Measurements from ENCODE around the gene NDUFS1. TPM values are rescaled to one million over a fixed set of nuclear protein-coding genes. Genes with fewer than 3 reads are reported as not detected.

NDUFS1 gene
- total and polyA plus RNA-seq, 10 of the 15 experiments (the other 5 are each of a cell fraction or from before 2014, with no cell fraction given) = 62.6 to 108 (median 90.4) TPM

DNA sequence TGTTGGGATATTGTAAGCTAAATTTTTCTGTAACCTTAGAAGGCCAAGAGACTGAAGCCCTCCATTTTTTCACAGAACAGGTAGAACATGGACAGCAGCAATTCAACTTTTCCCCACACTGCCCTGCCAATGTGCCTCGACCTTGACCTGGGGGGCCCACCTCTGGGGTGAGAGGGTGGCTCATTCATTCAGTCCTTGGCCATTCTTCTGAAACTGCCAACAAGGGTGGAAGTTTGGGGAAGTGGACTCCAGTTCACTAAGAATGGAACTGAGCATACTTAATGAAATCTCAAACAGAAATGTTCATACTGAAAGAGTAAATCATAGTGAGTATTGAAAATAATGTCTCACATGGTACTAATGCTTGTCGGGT lies 1.5 kb upstream of the NDUFS1 start:
- WGBS (ENCODE audit: insufficient coverage, insufficient replicate concordance, low lambda C conversion rate, missing lambda C conversion rate) = 2% methylated on average over 2 of the region's 2 CpGs
- BruUV-seq (replicated peaks) = no TSS peak

More for the DNA sequence above, 1.5 kb upstream of the NDUFS1 start:
- peak; percentile 49 for FAIRE-seq
- peak overlapping the region; percentile 48 for H3K4me2 ChIP-seq (ENCODE audit: control insufficient read depth, insufficient read depth)
- ChIA-PET RAD21 (ENCODE audit: unreplicated experiment) (interaction anchor here (1.2 to 1.3 kb wide), 2 partner anchors 90 to 156 kb away, joined by 3 read pairs; no protein-coding TSS in a partner anchor), SMC1A (ENCODE audit: uncharacterized antibody, unreplicated experiment) (interaction anchor here (1.1 to 1.9 kb wide), 5 partner anchors 72 to 159 kb away, joined by 3 to 7 read pairs (median 4); partner anchors contain the start of gene ZDBF2), POLR2A (interaction anchor here (2.9 kb wide), 1 partner anchor 74 kb away, joined by 14 read pairs; the partner anchor contains the start of gene INO80D), CTCF (interaction anchor here (0.7 to 1.8 kb wide), 9 partner anchors 15 to 822 kb away, joined by 3 to 7 read pairs (median 3); partner anchors contain the start of gene ZDBF2)
- H4K20me1 ChIP-seq (ENCODE audit: control insufficient read depth, insufficient read depth) = no peaks in the 10 kb centered on the region
- no peaks in the 10 kb centered on the region for H3K27me3 ChIP-seq (replicated peaks in 1 of 2; ENCODE audit: control insufficient read depth in 2 of 2, insufficient read depth in 2 of 2, low read length in 1 of 2)
- peak overlapping the region; percentile 93 for H3K9ac ChIP-seq (ENCODE audit: control insufficient read depth, insufficient read depth, low read length)
- intact Hi-C loops (cut with micrococcal nuclease; ENCODE audit: unreplicated experiment) (loop anchor here (10.0 kb wide), 1 partner anchor 294 kb away; no protein-coding TSS in a partner anchor), in situ Hi-C loops (cut with MboI) (no loop called here)
- peaks cover 2% of the 10 kb centered on the region; the same call in 1 of the 2 replicates for H3K4me1 ChIP-seq (ENCODE audit: control insufficient read depth, insufficient read depth, low read length)
- no peaks in the 10 kb centered on the region for H3K9me3 ChIP-seq (replicated peaks; ENCODE audit: control insufficient read depth, insufficient read depth, low read length)
- no peak overlapping the region for H2AFZ ChIP-seq (ENCODE audit: control insufficient read depth, low read depth, low read length)
- H3K36me3 ChIP-seq (ENCODE audit: control insufficient read depth in 2 of 2, insufficient read depth in 2 of 2, low read length in 1 of 2) = peaks cover 2 to 19% of the 10 kb centered on the region in 2 experiments; a peak in 3 of 4 replicates
- peak; percentile 5 for ATAC-seq
- peaks cover 72% of the 10 kb centered on the region for H3K79me2 ChIP-seq (ENCODE audit: control insufficient read depth, insufficient read depth, low read length)
- peak; percentile 71; the same call in 1 of the 2 replicates for TF ChIP-seq SPI1 (IDR thresholded peaks at IDR 0.05; ENCODE audit: borderline replicate concordance, insufficient read depth, low read depth, low read length)
- TF ChIP-seq, protein P1, sequence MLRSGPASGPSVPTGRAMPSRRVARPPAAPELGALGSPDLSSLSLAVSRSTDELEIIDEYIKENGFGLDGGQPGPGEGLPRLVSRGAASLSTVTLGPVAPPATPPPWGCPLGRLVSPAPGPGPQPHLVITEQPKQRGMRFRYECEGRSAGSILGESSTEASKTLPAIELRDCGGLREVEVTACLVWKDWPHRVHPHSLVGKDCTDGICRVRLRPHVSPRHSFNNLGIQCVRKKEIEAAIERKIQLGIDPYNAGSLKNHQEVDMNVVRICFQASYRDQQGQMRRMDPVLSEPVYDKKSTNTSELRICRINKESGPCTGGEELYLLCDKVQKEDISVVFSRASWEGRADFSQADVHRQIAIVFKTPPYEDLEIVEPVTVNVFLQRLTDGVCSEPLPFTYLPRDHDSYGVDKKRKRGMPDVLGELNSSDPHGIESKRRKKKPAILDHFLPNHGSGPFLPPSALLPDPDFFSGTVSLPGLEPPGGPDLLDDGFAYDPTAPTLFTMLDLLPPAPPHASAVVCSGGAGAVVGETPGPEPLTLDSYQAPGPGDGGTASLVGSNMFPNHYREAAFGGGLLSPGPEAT (IDR thresholded peaks at IDR 0.05; ENCODE audit: low read depth) = no peak
- TF ChIP-seq NR2F1 (conservative IDR thresholded peaks at IDR 0.05) = peak; percentile 47; the same call in 1 of the 2 replicates
- TF ChIP-seq SIN3A (IDR thresholded peaks at IDR 0.05; ENCODE audit: low read depth, low read length) = no peak
- peak; percentile 14; the same call in 1 of the 2 replicates for TF ChIP-seq JUNB (IDR thresholded peaks at IDR 0.05)
- 0 out of 2 replicates have a peak, but pooled peaks have one; percentile 22 for TF ChIP-seq POLR2A (IDR thresholded peaks at IDR 0.05; ENCODE audit: low read depth, low read length)
- peak overlapping the region; percentile 94 for H3K27ac ChIP-seq (ENCODE audit: control insufficient read depth, insufficient read depth)
- DNase-seq (ENCODE audit: low read depth, low spot score) = no peak
- peak overlapping the region; percentile 93 for H3K4me3 ChIP-seq

Data from GM12878 (cell line).